ENCODE data around the gene TMEM119.

Gene TMEM119

GRCh38 chr12:108614639-108615038, 16.8 kb upstream of the TMEM119 start:
- no peak for DNase-seq

DNA sequence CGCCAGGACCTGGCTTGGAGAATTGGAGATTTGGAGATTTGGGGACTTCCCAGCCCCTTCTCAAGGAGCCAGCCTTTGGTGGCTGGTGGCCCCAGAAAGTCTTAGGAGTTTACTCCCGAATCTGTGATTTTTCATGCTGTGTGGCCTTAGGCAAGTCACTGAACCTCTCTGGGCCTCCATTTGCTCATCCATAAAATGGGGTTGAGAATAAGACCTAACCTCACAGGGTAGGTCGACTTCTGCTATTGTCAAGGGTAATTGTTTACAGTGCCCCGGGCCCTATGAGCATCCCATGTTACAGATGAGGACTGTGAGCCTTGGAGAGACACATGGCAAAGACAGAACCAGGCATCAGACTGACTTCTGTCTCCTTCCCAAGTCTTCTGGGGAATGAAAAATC, 16.2 kb upstream of the TMEM119 start:
- DNase-seq = no peak

DNA sequence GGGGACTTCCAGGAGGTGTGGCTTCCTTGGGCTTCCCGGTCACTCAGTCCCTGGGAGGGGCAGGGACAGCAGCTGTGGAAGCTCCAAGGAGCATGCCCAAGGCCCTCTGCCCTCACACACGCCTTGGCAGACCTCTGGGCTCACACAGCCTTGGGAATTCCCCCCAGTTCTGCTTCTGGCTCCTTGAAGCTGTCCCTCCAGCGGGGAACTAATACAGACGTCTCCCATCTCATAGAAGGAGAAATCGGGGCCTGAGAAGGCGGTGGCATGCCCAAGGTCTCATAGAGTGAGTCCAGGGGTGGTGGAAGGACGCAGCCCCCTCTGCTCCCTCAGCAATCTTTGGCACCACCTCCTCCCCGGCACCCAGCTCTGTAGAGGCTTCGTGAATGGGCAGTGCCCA, 15.7 kb upstream of the TMEM119 start:
- DNase-seq = no peak

DNA sequence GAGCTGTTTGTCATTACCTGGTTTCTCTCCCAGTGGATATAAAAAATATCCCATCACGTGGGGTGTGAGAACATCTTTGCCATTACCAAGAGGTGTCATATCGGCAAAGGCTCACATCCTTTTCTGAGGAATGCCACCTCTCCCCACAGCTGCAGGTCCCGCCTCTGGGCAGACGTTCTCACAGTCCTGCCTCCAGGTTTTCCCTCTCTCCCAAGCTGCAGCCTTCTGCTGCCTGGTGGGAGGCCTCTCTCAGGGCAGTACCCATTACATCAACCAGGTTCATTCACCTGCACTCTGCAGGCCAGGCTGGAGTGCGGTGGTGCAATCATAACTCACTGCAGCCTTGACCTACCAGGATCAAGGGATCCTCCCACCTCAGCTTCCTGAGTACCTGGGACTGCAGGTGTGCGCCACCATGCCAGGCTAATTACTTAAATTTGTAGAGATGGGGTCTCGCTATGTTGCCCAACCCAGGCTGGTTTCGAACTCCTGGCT, 15.0 kb upstream of the TMEM119 start:
- DNase-seq = no peak

DNA sequence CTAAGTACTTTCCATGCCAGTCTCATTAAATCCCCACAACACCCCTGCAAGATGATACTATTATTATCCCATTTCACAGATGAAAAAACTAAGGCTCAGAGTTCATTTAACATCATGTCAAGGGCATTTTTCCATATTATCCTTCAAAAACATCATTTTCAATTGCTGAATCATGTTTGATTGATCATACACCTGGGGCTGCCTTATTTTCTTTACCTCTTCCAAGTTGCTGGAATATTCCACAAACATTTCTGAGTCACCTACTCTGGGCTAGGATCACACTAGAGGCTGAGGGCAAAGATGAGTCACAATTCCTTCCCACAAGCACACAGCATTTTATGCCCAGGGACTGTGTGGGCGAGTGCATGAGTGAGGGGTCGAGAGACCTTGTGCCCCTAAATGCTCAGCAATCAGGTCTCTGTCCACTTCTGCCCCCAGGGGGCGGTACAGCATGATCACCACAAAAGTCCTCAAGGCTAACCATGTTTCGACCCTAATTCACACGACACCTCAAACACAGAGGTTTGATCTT, 14.1 kb upstream of the TMEM119 start:
- peak; percentile 74 for DNase-seq

DNA sequence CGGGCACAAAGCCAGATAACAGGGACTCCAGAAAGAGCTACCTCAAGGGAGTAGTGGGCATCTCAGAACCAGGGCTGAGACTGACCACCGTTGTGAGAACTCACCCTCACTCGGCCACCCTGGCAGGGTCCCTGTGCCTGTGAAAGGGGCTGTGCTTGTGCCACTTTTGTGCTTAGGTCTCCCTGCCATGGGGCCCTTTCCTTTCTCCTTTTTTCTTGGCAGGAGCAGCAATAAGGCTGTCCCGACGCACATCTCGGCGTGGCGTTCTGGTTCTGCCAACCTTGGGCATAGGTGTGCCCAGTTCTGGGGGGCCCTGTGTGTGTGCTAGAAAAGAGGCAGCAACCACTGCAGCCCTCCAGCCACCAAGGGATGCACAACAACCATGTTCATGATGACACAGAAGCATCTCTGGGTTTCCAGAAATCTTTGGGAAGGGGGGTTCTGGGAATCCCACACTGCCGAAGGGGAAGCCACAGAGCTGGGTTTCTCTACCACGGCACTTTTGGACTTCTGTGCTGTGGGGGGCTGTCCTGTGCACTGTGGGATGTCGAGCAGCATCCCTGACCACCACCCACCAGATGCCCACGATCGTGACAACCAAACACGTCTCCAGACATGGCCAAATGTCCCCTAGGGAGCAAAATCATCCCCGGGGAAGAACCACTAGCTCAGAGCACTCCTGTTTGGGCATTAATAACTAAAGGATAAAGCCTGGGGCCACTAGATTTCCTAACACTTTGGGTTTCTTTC, 13.1 kb upstream of the TMEM119 start:
- no peak for DNase-seq

DNA sequence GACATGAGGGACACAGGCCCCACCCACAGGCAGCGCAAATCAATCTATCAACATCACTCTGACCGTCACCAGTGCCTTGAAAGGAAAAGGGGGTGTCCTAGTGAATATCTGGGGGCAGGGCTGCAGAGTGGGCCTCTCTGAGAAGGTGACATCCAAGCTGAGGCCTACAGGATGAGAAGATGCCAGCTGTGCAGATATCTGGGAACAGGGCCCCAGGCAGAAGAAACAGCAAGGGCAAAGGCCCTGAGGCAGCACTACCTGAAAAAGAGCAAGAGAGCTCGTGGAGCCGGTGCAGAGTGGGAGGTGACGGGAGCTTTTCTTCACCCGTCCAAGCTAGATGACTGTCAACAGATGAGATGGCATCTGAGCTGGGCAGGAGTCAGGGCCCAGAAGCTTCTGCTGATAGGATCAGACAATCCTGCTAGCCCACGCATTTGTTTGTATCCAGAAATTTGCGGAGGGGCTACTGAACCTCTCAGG, 12.5 kb upstream of the TMEM119 start:
- DNase-seq = no peak

DNA sequence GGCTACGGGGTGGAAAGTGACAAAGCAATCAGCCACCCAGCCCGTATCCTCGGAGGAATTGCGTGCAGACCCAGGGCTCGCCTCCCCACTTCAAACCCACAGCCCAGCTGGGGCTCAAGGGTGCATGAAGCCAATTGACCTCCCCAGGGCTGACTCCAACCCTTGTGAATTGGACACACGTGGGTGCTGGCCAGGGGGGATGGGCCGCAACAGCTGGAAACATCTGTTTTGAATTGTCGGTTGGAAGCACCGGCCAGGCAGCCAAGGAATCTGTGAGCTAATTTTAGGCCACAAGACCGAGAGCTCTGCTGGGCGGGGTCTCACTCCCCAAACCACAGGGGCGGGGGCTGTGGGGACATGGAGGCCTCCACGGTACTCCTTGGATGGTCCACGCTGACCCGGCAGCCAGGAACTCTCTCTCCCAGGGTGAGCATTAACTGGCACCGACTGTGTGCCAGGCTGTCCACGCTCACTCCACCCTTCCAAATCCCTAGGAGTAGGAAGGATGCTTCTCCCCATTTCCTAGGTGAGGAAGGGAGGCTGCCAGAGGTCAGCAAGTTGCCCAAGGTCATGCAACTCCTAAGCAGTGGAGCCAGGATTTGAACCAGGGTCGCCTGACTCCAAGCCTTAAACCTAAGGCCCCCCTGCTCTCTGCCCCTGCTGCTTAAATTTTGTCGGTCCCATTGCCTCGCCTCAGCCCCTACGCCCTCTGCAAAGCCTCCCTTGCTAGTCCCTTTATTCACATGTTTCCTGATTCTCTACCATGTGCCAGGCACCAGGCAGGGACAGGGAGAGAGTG, 11.9 kb upstream of the TMEM119 start:
- no peak for DNase-seq

DNA sequence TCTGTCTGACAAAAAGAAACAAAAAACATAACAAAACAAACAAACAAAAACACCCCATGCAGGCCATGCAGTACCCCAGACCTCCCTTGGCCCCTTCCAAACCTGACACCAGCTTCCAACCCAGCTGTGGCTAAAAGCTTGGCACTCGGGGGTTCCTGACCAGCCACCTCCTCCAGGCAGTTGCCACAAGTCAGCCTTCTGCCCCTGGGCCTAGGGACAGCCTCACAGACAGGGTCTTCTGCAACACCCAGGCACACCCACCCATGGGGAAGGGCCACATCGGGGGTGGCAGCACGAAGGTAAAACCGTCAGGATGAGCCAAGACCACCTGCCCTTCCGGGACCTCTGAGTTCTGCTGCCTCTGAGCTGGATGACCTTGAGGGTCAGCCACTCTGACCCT, 10.7 kb upstream of the TMEM119 start:
- no peak for DNase-seq

DNA sequence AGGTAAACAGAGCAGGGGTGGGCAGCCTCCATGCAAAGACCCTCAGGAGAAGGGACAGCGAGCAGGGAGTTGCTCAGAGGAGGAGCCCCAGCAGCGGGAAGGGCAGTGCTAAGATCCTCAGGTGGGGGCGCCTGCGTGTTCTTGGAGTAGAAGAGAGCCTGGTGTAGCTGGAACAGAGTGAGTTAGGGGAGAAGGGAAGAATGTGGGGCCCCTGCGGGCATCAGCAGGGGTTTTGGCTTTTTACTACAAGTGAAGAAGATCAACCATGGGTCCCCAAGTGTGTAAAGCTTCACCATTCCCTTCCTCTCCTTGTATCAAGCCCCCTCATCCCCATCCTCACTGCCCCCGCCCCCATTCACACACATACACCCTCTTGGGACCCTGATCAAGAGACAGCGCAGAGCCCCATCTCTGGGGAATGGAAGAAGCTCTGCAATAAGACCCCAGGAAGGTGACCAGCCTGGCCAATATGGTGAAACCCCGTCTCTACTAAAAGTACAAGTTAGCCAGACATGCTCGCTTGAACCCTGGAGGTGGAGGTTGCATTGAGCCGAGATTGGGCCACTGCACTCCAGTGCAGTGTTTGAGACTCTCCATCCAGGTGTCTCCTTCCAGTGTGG, 10.2 kb upstream of the TMEM119 start:
- DNase-seq = no peak

- DNase-seq = no peak
These were observed 8.6 kb upstream of the TMEM119 start for GRCh38 chr12:108606492-108606891.

DNA sequence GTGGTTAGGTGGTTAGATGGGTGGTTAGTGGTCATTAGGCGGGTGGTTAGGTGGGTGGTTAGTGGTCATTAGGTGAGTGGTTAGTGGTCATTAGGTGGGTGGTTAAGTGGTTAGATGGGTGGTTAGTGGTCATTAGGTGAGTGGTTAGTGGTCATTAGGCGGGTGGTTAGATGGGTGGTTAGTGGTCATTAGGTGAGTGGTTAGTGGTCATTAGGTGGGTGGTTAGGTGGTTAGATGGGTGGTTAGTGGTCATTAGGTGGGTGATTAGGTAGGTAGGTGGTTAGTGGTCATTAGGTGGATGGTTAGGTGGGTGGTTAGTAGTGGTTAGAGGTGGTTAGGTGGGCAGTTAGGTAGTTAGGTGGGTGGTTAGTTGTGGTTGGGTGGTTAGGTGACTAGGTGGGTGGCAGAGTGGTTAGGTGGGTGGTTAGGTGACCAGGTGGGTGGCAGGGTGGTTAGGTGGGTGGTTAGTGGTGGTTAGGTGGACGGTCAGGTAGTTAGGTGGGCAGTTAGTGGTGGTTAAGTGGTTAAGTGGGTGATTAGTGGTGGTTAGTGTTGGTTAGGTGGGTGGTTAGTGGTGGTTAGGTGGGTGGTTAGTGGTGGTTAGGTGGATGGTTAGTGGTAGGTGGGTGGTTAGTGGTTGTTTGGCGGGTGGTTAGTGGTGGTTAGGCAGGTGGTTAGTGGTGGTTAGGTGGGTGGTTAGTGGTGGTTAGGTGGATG, 8.0 kb upstream of the TMEM119 start:
- no peak for DNase-seq

DNA sequence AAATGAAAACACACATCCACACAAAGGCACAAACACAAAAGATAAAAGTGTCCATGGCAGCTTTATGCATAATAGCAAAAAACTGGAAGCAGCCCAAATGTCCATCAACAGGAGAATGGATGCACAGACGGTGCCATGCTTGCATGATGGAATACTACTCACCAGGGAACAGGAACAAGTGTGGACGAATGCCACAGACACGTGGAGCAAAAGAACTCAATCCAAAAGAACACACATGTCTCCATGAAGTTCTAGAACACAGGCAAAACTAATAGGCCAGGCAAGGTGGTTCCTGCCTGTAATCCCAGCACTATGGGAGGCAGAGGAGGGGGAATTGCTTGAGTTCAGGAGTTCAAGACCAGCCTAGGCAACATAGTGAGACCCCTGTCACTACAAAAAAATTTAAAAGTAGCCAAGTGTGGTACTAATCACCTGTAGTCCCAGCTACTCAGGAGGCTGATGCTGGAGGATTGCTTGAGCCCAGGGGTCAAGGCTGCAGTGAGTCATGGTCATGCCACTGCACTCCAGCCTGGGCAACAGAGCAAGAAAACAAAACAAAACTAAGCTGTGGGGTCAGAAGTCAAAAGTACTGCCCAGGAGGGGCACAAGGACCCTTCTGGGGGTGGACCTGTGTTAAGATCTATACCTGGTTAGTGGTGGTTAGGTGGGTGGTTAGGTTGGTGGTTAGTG, 7.3 kb upstream of the TMEM119 start:
- DNase-seq = no peak

DNA sequence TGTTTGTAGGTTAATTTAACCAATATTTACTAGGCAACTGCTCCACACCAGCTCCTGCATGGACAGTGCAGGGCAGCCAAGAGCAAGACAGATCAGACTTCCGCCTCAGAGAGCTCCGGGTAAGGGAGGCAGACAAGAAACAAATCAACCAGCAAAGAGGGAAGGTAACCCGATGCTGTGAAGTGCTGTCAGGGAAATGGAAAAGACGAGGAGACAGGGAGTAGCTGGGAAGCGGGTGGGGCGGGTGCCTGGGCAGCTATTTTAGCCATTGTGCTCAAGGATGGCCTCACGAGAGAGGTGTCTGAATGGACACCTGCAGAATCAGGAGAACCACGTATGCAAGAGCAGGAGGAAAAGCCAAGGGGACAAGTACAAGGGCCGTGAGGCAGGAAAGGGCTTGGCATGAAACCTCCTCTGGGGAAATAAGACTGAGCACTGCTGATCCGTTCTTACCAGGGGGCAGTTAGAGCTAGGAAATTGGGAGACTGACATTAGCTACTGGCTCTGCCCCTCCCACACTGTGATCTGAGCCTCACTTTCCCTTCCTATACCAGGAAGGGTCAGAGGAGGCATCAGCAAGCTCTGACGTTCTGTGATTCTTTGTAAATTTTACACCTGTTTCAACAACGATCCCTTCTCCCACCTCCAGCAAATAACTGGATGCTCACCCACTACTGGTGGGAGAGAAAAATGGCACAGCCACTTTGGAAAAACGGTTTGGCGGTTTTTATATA, 6.5 kb upstream of the TMEM119 start:
- DNase-seq = no peak

DNA sequence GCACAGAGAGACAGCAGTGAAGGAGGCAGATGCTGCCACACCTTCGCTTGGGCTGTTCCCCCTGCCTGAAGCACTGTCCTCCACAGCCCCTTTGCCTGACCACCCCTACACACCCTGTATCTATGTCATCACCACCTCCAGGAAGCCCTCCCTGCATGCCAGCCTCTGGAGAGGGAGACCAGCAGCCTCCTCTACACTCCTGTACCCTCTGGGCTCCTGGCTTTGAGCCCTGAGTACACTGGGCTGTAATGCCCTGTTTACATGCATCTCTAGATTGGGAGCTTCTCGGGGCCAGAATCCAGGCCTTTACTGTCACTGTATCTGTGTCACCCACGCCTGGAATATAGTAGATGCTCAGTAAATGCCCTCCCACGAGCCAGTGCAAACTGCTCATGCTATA, 5.9 kb upstream of the TMEM119 start:
- DNase-seq = no peak

GRCh38 chr12:108602976-108603704, 5.3 kb upstream of the TMEM119 start:
- DNase-seq = no peak

DNA sequence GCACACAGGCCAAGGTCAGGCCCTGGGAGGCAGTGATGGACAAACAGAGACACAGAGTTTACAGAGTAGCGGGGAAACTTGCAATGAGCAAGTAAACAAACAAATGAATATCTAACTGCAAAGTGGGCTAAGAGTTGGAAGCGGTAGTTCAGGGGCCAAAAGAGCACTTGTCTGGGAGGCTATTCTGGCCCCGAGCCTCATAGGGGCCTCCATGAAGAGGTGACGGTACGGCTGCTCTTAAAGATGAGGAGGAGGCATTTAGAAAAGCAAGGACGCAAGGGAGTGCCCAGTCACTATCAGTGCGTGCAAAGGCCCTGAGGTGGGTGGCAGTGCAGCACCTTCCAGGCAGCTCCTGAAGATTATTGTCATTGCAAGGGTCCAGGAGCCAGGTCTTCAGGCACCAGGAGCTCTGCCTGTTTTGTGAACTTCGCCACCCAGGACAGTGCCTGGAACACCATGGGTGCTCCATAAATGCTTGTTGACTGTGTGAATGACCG, 4.4 kb upstream of the TMEM119 start:
- DNase-seq = no peak

DNA sequence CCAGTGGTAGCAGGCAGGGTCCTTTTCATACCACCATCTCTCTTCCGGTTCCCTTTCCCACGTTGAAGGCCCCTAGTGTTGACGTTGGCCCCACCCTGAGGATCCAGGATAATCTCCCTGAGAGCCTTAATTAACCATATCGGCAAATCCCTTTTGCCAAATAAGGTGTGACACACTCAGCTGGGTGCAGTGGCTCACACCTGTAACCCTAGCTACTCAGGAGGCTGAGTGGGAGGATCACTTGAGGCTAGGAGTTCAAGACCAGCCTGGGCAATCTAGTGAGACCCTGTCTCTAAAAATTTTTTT, 2.8 kb upstream of the TMEM119 start:
- DNase-seq = no peak

GRCh38 chr12:108599948-108600701, 2.2 kb upstream of the TMEM119 start:
- no peak for DNase-seq

GRCh38 chr12:108599541-108599940, 1.7 kb upstream of the TMEM119 start:
- no peak for DNase-seq

Measured in activated CD4-positive, alpha-beta T cell treated with anti-CD3 and anti-CD28 coated beads for 48 hours (primary cell).